PC-9 (cell line): ENCODE results near the gene LIX1L.

Source experiments
- EZH2 ChIP-seq: fragments of 200-600 bp; sonication (generic); IDR thresholded peaks from 2 replicates; pipeline ENCODE4 v1.8.0; 2017; ENCODE audit warnings: antibody characterized with exemption, low read depth
- TF ChIP-seq, protein P1 (sequence below): fragments of 200-600 bp; sonication (generic); conservative IDR thresholded peaks from 2 replicates; pipeline ENCODE4 v1.6.1; 2017; ENCODE audit warnings: mixed run types, antibody characterized with exemption, mild to moderate bottlenecking, moderate library complexity

GRCh38 chr1:145991735-145992412, 34.1 kb upstream of the LIX1L start:
- TF ChIP-seq, protein P1, sequence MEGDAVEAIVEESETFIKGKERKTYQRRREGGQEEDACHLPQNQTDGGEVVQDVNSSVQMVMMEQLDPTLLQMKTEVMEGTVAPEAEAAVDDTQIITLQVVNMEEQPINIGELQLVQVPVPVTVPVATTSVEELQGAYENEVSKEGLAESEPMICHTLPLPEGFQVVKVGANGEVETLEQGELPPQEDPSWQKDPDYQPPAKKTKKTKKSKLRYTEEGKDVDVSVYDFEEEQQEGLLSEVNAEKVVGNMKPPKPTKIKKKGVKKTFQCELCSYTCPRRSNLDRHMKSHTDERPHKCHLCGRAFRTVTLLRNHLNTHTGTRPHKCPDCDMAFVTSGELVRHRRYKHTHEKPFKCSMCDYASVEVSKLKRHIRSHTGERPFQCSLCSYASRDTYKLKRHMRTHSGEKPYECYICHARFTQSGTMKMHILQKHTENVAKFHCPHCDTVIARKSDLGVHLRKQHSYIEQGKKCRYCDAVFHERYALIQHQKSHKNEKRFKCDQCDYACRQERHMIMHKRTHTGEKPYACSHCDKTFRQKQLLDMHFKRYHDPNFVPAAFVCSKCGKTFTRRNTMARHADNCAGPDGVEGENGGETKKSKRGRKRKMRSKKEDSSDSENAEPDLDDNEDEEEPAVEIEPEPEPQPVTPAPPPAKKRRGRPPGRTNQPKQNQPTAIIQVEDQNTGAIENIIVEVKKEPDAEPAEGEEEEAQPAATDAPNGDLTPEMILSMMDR = no peak
- TF ChIP-seq EZH2 = no peak
